Stomach (tissue), 9 donors: ENCODE data around the gene MKNK2. TPM values are rescaled to one million over a fixed set of nuclear protein-coding genes. Genes with fewer than 3 reads are reported as not detected.

Experiments
- DNase-seq, 2 donors: peaks; one replicate each; pipeline versions ENCODE4 v3.0.0 to v3.0.0-alpha.2; 2013 to 2019
- H3K27ac ChIP-seq, 5 donors: fragments of 200-600 bp in 4 of 5; sonication (generic) in 4 of 5; one replicate each; pipeline ENCODE4 v1.5.1; 2013 to 2019; ENCODE audit warnings: mild to moderate bottlenecking in 1 of 5, moderate library complexity in 1 of 5
- H3K27me3 ChIP-seq, 3 donors: fragments of 200-600 bp; sonication (generic); one replicate each; pipeline ENCODE4 v1.5.1; 2017 to 2019; ENCODE audit warnings: mixed run types in 1 of 3
- H3K36me3 ChIP-seq, 4 donors: fragments of 200-600 bp; sonication (generic); 1 replicate in 3 of 4; 2 replicates in 1 of 4; pipeline ENCODE4 v1.5.1; 2016 to 2019
- H3K4me1 ChIP-seq, 4 donors: fragments of 200-600 bp; sonication (generic); one replicate each; pipeline ENCODE4 v1.5.1; 2016 to 2019
- H3K4me3 ChIP-seq, 4 donors: fragments of 200-600 bp; sonication (generic) in 3 of 4; one replicate each; pipeline ENCODE4 v1.5.1; 2016 to 2019; ENCODE audit warnings: mild to moderate bottlenecking in 1 of 4
- H3K9me3 ChIP-seq, 4 donors: fragments of 200-600 bp; sonication (generic); one replicate each; pipeline ENCODE4 v1.5.1; 2016 to 2019
- EP300 ChIP-seq: sonication (generic); formaldehyde crosslinking; IDR thresholded peaks from one replicate; pipeline ENCODE4 v1.6.1; 2017; ENCODE audit warnings: antibody characterized with exemption
- POLR2A ChIP-seq, 4 donors: fragments of 450-650 bp; IDR thresholded peaks; one replicate each; pipeline ENCODE4 v1.6.1; 2016; ENCODE audit warnings: antibody characterized with exemption in 4 of 4, control low read depth in 2 of 4, mild to moderate bottlenecking in 1 of 4, moderate library complexity in 1 of 4
- POLR2AphosphoS5 ChIP-seq, 3 donors: sonication (generic); formaldehyde crosslinking; IDR thresholded peaks; one replicate each; pipeline ENCODE4 v1.6.1; 2016; ENCODE audit warnings: antibody characterized with exemption in 3 of 3
- WGBS, 5 donors: extraction: QIAGEN DNeasy Blood & Tissue Kit in 3 of 5; methylation state at CpG; one replicate each; pipeline versions ENCODE4 v1.1.5 to v1.1.7; 2013 to 2018; 5-methylcytosine and 5-hydroxymethylcytosine counted together
- intact Hi-C: fragments of 100-400 bp; cut with DNase I; formaldehyde crosslinking; loops from one replicate; pipeline ENCODE4 v1.15.1; 2023; ENCODE audit warnings: low total_unique reads
- polyA plus RNA-seq, 3 donors: library from polyadenylated mRNA; stranded (reverse); fragments of 200-250 nt; gene quantifications; one replicate each; pipeline ENCODE4 v1.2.3, GENCODE V29; 2013
- total RNA-seq, 5 donors: library from RNA; depleted of rRNA; stranded (reverse); fragments of >200 nt; gene quantifications; one replicate each; pipeline versions ENCODE4 v1.1.0 to v1.2.3, GENCODE V29; 2014 to 2016
- TF ChIP-seq, protein P1 (sequence below), 7 experiments: fragments of 450-650 bp in 4 of 7; fragments of 200-600 bp in 3 of 7; sonication (generic) in 3 of 7; IDR thresholded peaks; one replicate each; pipeline ENCODE4 v1.5.1; 2016 to 2019; ENCODE audit warnings: antibody characterized with exemption in 7 of 7, control low read depth in 2 of 7, mild to moderate bottlenecking in 1 of 7
- donor health status: healthy with polysubstance abuse.
- donor health status: Bipolar disorder and iron deficiency.
- donor health status: healthy.

Gene MKNK2
- total and polyA plus RNA-seq, 8 donors, result 38.7 to 192 (median 113) TPM

DNA sequence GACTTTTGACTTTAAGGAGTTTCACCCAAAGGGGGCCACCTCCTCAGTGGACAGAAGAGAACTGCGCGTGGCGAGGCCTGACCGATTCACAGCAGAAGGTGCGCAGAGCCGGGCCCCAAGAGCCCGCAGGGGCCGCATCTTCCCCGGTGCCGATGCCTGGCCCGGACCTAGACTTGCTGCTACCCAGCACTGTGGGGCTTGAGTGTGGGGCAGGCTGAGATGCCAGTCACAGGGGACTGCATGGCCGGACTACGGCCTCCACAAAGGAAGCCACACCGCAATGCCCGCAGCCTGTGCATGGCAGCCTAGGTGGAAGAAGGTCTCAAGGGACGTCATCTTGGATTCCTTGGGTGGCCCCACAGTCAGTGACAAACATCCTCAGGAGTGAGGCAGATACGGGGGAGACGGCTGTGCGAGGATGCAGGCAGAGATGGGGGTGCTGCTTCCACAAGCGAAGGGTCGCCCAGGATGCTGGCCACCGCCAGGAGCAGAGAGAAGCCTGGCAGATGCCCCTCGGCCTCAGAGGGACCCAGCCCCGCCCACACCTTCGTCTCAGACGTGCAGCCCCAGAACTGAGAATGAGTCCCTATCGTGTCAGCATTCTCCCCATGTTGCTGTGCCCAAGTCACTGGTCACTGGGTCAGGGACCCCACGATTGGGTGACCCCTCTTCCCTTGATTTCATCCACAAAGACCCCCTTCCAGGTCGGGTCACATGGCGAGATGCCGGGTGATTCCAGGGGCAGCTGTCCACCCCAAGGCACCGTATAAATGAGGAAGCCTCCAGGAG, 28.2 kb upstream of the MKNK2 start:
- WGBS, 5 donors, result 90 to 96% (median 94%) methylated on average over 26 to 32 of the region's 32 CpGs
- Histone ChIP-seq H3K36me3 (peaks cover 62 to 100% (median 95%) of the 10 kb centered on the region in 4 donors), H3K27ac (peak overlapping the region in 1 of 5 donors; percentile 9)

DNA sequence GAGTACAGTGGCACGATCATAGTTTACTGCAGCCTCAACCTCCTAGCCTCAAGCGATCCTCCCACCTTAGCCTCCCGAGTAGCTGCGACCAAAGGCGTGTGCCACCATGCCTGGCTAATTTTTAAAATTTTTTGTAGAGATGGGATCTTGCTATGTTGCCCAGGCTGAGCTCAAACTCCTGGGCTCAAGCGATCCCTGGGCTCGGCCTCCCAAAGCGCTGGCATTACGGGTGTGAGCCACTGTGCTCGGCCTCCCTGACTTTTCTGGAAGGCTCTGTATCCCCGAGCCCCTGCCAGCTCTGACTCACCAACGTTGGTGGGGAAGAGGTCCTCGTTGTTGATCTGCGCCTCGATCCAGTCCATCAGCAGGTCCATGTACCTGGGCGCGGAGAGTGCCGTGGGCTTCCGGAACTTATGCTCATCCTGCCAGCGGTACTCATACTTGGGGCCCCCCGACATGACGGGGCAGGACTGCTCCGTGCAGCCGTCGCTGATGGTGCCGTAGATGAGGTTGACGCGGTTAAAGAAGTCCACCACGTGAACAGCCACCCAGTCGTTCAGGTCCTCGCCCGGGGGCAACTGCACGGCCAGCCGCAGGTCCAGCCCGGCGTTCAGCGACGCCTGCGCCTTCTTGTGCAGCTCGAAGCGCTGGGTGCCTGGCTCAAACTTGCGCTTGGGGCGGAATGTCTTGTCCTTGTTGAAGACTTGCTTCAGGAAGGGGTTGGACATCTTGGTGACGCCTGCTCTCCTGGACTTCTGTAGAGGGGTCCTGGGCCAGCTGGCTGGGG, 27.0 kb upstream of the MKNK2 start:
- no peak for DNase-seq
- Histone ChIP-seq H3K36me3 (peaks cover 60 to 100% (median 94%) of the 10 kb centered on the region in 4 donors), H3K27me3 (no peaks in the 10 kb centered on the region), H3K4me3 (no peak overlapping the region), H3K4me1 (peaks cover 0 to 62% (median 11%) of the 10 kb centered on the region in 4 donors), H3K27ac (no peak overlapping the region), H3K9me3 (no peaks in the 10 kb centered on the region)
- intact Hi-C loops, result loop anchor here (10.0 kb wide), 1 partner anchor 143 kb away; no protein-coding TSS in a partner anchor
- TF ChIP-seq POLR2AphosphoS5 (IDR thresholded peaks at IDR 0.05), result no peak
- no peak for TF ChIP-seq POLR2A (IDR thresholded peaks at IDR 0.05)
- TF ChIP-seq, protein P1, sequence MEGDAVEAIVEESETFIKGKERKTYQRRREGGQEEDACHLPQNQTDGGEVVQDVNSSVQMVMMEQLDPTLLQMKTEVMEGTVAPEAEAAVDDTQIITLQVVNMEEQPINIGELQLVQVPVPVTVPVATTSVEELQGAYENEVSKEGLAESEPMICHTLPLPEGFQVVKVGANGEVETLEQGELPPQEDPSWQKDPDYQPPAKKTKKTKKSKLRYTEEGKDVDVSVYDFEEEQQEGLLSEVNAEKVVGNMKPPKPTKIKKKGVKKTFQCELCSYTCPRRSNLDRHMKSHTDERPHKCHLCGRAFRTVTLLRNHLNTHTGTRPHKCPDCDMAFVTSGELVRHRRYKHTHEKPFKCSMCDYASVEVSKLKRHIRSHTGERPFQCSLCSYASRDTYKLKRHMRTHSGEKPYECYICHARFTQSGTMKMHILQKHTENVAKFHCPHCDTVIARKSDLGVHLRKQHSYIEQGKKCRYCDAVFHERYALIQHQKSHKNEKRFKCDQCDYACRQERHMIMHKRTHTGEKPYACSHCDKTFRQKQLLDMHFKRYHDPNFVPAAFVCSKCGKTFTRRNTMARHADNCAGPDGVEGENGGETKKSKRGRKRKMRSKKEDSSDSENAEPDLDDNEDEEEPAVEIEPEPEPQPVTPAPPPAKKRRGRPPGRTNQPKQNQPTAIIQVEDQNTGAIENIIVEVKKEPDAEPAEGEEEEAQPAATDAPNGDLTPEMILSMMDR (IDR thresholded peaks at IDR 0.05), result no peak
- no peak for TF ChIP-seq EP300
- WGBS, 5 donors, result 95 to 97% (median 96%) methylated on average over 23 to 44 of the region's 44 CpGs

More for the DNA sequence above, 28.2 kb upstream of the MKNK2 start:
- no peak overlapping the region for H3K4me3 ChIP-seq
- peaks cover 4 to 62% (median 18%) of the 10 kb centered on the region in 4 donors for H3K4me1 ChIP-seq
- TF ChIP-seq POLR2AphosphoS5 (IDR thresholded peaks at IDR 0.05) (no peak), EP300 (no peak)
- TF ChIP-seq, protein P1 (IDR thresholded peaks at IDR 0.05), result no peak
- intact Hi-C loops, result loop anchor here (10.0 kb wide), 1 partner anchor 144 kb away; no protein-coding TSS in a partner anchor
- H3K9me3 ChIP-seq, result no peaks in the 10 kb centered on the region
- no peaks in the 10 kb centered on the region for H3K27me3 ChIP-seq
- DNase-seq, result no peak

DNA sequence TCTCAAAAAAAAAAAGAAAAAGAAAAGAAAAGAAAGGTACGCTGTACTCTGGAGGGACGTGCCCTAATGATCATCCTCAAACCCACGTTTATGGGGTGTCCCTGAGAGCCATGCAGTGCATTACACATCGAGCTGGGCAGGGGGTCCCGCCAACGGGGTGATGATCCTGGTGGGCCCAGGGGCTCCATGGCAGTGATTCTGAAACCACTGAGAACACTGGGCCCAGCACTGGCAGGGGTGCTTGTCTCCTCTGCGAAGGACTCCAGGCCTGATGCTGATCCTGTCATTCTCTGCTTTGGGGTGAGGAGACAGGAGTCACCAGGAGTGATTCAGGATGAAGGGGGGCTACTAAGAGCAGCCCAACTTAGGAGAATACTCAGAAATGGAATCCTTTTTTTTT, 26.4 kb upstream of the MKNK2 start:
- no peaks in the 10 kb centered on the region for H3K9me3 ChIP-seq
- H3K4me3 ChIP-seq, result no peak overlapping the region
- 88 to 95% (median 94%) methylated on average over 7 of the region's 7 CpGs for WGBS, 5 donors
- H3K4me1 ChIP-seq, result peaks cover 0 to 56% (median 6%) of the 10 kb centered on the region in 4 donors
- no peak for DNase-seq
- H3K27ac ChIP-seq, result no peak overlapping the region
- TF ChIP-seq POLR2AphosphoS5 (IDR thresholded peaks at IDR 0.05) (no peak), POLR2A (IDR thresholded peaks at IDR 0.05) (no peak), EP300 (no peak)
- TF ChIP-seq, protein P1 (IDR thresholded peaks at IDR 0.05), result no peak
- intact Hi-C loops, result loop anchor here (10.0 kb wide), 1 partner anchor 143 kb away; no protein-coding TSS in a partner anchor
- H3K36me3 ChIP-seq, result peaks cover 61 to 100% (median 95%) of the 10 kb centered on the region in 4 donors
- H3K27me3 ChIP-seq, result no peaks in the 10 kb centered on the region

DNA sequence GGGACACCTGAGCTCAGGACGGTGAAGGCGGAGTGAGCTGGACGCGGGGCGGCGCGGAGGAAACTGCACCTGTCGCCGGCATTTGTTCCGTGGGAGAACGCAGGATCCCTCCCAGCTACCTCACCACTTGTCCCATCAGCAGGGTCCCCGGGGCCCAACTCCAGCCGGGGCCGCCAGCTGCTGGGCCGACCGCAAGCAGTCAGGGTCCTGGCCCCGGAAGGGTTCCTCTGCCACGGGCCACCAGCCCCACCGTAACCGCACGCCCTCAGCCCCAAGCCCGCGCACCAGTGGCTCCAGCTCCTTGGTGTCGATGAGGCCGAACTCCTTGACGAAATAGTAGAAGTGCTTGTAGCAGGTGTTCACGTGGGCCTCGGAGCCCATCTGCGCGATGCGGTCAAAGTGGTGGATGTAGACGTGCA, 25.5 kb upstream of the MKNK2 start:
- intact Hi-C loops, result loop anchor here (10.0 kb wide), 1 partner anchor 142 kb away; no protein-coding TSS in a partner anchor
- no peak for DNase-seq

More for the DNA sequence above, 25.5 kb upstream of the MKNK2 start:
- Histone ChIP-seq H3K27me3 (no peaks in the 10 kb centered on the region), H3K4me1 (peaks cover 0 to 47% (median 5%) of the 10 kb centered on the region in 4 donors), H3K27ac (no peak overlapping the region), H3K4me3 (no peak overlapping the region), H3K9me3 (no peaks in the 10 kb centered on the region), H3K36me3 (peaks cover 68 to 100% (median 98%) of the 10 kb centered on the region in 4 donors)
- TF ChIP-seq POLR2A (IDR thresholded peaks at IDR 0.05), result no peak
- no peak for TF ChIP-seq EP300
- TF ChIP-seq POLR2AphosphoS5 (IDR thresholded peaks at IDR 0.05), result no peak
- TF ChIP-seq, protein P1 (IDR thresholded peaks at IDR 0.05), result no peak
- WGBS, 5 donors, result 95 to 98% (median 97%) methylated on average over 30 to 32 of the region's 32 CpGs
